ENCODE measurements around the gene RNASEH1. TPM values are rescaled to one million over a fixed set of nuclear protein-coding genes. Genes with fewer than 3 reads are reported as not detected.

RNASEH1 gene
- total and polyA plus RNA-seq, 2 of the 13 experiments (the other 11 are each of a cell fraction or from before 2014, with no cell fraction given): 14.5 to 57.4 TPM

DNA sequence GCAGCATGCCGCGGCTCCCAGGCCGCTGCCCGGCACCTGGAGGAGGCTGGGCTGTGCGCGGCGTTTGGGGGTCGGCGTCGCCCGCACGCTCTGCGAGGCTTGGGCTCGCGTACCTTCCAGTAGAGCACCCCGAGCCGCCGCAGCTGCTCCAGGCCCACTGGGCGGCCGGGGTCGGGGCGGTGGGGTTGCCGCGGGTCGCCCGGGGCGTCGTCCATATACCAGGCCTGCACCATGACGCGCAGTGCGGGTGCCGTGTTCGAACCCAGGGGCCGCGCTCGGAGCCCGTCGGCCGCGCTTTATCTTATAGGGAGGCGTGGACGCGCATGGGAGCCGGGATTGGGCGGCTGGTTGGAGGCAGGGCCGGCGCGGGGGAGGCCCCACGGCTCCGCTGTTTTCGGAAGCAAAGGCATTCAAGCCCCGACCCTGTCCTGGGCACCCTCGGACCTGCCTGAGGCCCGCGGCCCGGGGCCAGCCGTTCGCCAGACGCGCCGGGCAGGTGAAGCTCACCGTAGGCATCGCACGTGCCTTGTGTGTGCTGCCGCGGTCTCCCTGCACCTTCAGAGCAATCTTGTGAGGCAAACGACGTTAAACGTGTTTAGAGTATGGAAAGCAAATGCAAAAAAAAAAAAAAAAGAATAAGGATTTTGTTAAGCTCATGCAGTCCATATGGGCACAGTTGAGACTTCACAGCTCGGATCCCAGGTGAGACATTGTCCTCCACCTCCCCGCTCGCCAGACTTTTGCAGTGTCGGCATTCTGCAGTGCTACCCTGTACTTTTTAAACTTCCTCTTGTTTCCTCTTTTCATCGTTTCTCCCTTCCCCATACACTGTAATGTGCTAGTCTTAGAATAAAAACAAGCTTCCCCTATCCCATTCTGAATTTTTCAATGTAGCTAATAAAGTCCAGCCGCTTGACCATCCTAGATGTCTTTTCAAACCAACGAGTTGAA, 38.6 kb downstream of the RNASEH1 start, which contains the start of gene ADI1 (continued):
- TF ChIP-seq JUN (CRISPR knock-in tag; IDR thresholded peaks at IDR 0.05) (peak; percentile 70), ZC3H13 (CRISPR knock-in tag; IDR thresholded peaks at IDR 0.05) (peak; percentile 88), ZNF354B (CRISPR knock-in tag; IDR thresholded peaks at IDR 0.05) (peak; percentile 99), MYNN (CRISPR knock-in tag; IDR thresholded peaks at IDR 0.05; ENCODE audit: low read depth) (peak; percentile 90), ZBTB8A (CRISPR knock-in tag; IDR thresholded peaks at IDR 0.05; ENCODE audit: borderline replicate concordance, low read depth) (no peak), MYC (CRISPR knock-in tag; IDR thresholded peaks at IDR 0.05; ENCODE audit: borderline replicate concordance) (peak; percentile 78; the same call in 1 of the 2 replicates), ZSCAN21 (CRISPR knock-in tag; IDR thresholded peaks at IDR 0.05; ENCODE audit: borderline replicate concordance) (peak; percentile 55; the same call in 1 of the 2 replicates), ZNF468 (CRISPR knock-in tag; IDR thresholded peaks at IDR 0.05) (no peak), KLF11 (CRISPR knock-in tag; IDR thresholded peaks at IDR 0.05) (peak; percentile 94; the same call in 1 of the 2 replicates), TOPORS (CRISPR knock-in tag; IDR thresholded peaks at IDR 0.05) (peak; percentile 95), IRX3 (CRISPR knock-in tag; IDR thresholded peaks at IDR 0.05; ENCODE audit: borderline replicate concordance, low read depth) (peak; percentile 96), ZNF761 (CRISPR knock-in tag; conservative IDR thresholded peaks at IDR 0.05) (peak; percentile 98), ZFP1 (CRISPR knock-in tag; IDR thresholded peaks at IDR 0.05) (no peak), TAF15 (IDR thresholded peaks at IDR 0.05; ENCODE audit: low read depth, low read length, poor library complexity, severe bottlenecking) (no peak), KLF6 (CRISPR knock-in tag; IDR thresholded peaks at IDR 0.05) (peak; percentile 87; the same call in 1 of the 2 replicates), MTA1 (CRISPR knock-in tag; IDR thresholded peaks at IDR 0.05; ENCODE audit: borderline replicate concordance) (peak; percentile 89; the same call in 1 of the 2 replicates), SAP130 (CRISPR knock-in tag; IDR thresholded peaks at IDR 0.05; ENCODE audit: low read depth) (peak; percentile 89), ZNF850 (CRISPR knock-in tag; conservative IDR thresholded peaks at IDR 0.05) (peak; percentile 90), BORCS8-MEF2B (CRISPR knock-in tag; IDR thresholded peaks at IDR 0.05) (peak; percentile 99), ZFP36L2 (CRISPR knock-in tag; IDR thresholded peaks at IDR 0.05) (peak; percentile 93), NFATC3 (CRISPR knock-in tag; IDR thresholded peaks at IDR 0.05) (peak; percentile 24; the same call in 1 of the 2 replicates), GTF2F1 (IDR thresholded peaks at IDR 0.05; ENCODE audit: low read length) (no peak), NCOA2 (CRISPR knock-in tag; IDR thresholded peaks at IDR 0.05) (no peak; the same call in 1 of the 2 replicates)
- TF ChIP-seq, protein P1, sequence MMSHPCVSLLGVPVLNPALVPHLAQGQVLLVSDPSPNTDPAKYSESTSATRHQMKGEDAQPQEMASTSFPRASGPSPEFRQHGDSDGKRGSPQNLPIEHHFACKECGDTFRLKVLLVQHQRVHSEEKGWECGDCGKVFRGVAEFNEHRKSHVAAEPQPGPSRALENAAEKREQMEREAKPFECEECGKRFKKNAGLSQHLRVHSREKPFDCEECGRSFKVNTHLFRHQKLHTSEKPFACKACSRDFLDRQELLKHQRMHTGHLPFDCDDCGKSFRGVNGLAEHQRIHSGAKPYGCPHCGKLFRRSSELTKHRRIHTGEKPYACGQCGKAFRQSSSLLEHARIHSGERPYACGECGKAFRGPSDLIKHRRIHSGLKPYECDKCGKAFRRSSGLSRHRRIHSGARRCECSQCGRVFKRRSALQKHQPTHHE (CRISPR knock-in tag; IDR thresholded peaks at IDR 0.05; ENCODE audit: borderline replicate concordance): peak; percentile 63; the same call in 1 of the 2 replicates
- TF ChIP-seq, protein P2, sequence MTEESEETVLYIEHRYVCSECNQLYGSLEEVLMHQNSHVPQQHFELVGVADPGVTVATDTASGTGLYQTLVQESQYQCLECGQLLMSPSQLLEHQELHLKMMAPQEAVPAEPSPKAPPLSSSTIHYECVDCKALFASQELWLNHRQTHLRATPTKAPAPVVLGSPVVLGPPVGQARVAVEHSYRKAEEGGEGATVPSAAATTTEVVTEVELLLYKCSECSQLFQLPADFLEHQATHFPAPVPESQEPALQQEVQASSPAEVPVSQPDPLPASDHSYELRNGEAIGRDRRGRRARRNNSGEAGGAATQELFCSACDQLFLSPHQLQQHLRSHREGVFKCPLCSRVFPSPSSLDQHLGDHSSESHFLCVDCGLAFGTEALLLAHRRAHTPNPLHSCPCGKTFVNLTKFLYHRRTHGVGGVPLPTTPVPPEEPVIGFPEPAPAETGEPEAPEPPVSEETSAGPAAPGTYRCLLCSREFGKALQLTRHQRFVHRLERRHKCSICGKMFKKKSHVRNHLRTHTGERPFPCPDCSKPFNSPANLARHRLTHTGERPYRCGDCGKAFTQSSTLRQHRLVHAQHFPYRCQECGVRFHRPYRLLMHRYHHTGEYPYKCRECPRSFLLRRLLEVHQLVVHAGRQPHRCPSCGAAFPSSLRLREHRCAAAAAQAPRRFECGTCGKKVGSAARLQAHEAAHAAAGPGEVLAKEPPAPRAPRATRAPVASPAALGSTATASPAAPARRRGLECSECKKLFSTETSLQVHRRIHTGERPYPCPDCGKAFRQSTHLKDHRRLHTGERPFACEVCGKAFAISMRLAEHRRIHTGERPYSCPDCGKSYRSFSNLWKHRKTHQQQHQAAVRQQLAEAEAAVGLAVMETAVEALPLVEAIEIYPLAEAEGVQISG (CRISPR knock-in tag; IDR thresholded peaks at IDR 0.05): peak; percentile 86

Measured in HepG2 (cell line).